PC-9 (cell line): ENCODE data around the gene SFT2D1.

Experiments used
- EZH2 ChIP-seq: fragments of 200-600 bp; sonication (generic); IDR thresholded peaks from 2 replicates; pipeline ENCODE4 v1.8.0; 2017; ENCODE audit warnings: antibody characterized with exemption, low read depth
- TF ChIP-seq, protein P1 (sequence below): fragments of 200-600 bp; sonication (generic); conservative IDR thresholded peaks from 2 replicates; pipeline ENCODE4 v1.6.1; 2017; ENCODE audit warnings: mixed run types, antibody characterized with exemption, mild to moderate bottlenecking, moderate library complexity

GRCh38 chr6:166274163-166274562 lies 68.2 kb downstream of the SFT2D1 start:
- TF ChIP-seq, protein P1, sequence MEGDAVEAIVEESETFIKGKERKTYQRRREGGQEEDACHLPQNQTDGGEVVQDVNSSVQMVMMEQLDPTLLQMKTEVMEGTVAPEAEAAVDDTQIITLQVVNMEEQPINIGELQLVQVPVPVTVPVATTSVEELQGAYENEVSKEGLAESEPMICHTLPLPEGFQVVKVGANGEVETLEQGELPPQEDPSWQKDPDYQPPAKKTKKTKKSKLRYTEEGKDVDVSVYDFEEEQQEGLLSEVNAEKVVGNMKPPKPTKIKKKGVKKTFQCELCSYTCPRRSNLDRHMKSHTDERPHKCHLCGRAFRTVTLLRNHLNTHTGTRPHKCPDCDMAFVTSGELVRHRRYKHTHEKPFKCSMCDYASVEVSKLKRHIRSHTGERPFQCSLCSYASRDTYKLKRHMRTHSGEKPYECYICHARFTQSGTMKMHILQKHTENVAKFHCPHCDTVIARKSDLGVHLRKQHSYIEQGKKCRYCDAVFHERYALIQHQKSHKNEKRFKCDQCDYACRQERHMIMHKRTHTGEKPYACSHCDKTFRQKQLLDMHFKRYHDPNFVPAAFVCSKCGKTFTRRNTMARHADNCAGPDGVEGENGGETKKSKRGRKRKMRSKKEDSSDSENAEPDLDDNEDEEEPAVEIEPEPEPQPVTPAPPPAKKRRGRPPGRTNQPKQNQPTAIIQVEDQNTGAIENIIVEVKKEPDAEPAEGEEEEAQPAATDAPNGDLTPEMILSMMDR: no peak
- TF ChIP-seq EZH2: no peak
